ENCODE data around the gene PSMB4.

PSMB4 gene

DNA sequence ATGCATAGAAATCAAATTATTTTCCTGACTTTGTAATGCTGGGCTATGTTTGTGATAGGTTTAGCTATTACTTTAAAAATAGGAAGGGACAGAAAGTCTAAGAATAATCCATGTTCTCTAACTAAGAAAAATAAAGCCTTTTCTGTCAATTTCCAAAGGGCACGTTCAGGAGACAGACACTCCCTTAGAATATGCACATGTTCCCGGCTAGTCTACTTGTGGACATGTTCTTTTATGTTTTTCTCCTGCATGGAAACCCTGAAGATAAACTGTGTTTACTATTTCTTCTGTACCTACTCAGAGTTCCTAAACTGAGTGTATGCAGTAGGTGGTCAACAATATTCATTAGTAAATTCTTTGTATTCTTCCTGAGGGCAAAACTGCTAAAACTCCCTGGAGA is 12.5 kb downstream of the PSMB4 start (continued):
- TF ChIP-seq SNAI2 (CRISPR knock-in tag; IDR thresholded peaks at IDR 0.05): no peak
- no peak for TF ChIP-seq RARB (CRISPR knock-in tag; IDR thresholded peaks at IDR 0.05)
- no peak for TF ChIP-seq CREB5 (CRISPR knock-in tag; IDR thresholded peaks at IDR 0.05; ENCODE audit: low read depth)
- no peak for TF ChIP-seq ZC3H10 (CRISPR knock-in tag; IDR thresholded peaks at IDR 0.05)
- no peak for TF ChIP-seq BACH2 (CRISPR knock-in tag; IDR thresholded peaks at IDR 0.05; ENCODE audit: borderline replicate concordance)
- no peak for TF ChIP-seq OSR1 (CRISPR knock-in tag; IDR thresholded peaks at IDR 0.05)
- no peak for TF ChIP-seq TOX (CRISPR knock-in tag; IDR thresholded peaks at IDR 0.05; ENCODE audit: borderline replicate concordance)
- no peak for TF ChIP-seq GLIS3 (CRISPR knock-in tag; IDR thresholded peaks at IDR 0.05)

DNA sequence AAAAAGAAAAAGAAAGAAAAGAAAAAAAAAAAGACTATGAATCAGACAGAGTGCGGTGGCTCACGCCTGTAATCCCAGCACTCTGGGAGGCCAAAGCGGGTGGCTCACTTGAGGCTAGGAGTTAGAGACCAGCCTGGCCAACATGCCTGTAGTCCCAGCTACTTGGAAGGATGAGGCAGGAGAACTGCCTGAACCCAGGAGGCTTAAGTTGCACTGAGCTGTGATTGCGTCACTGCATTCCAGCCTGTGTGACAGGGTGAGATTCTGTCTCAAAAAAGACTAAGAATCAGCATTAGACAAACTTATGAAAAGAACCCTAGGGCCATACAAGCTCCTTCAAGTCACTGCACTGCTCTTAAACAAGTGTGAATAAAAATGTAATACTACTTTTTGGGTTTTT is 16.9 kb downstream of the PSMB4 start:
- ATAC-seq: no peak; the same call in 2 of the 3 replicates
- TF ChIP-seq ARNTL (CRISPR knock-in tag; IDR thresholded peaks at IDR 0.05; ENCODE audit: borderline replicate concordance, low read depth): no peak
- no peak for TF ChIP-seq ESRRG (CRISPR knock-in tag; IDR thresholded peaks at IDR 0.05)
- no peak for TF ChIP-seq ZFP30 (CRISPR knock-in tag; IDR thresholded peaks at IDR 0.05)
- no peak for TF ChIP-seq SNAI2 (CRISPR knock-in tag; IDR thresholded peaks at IDR 0.05)
- no peak for TF ChIP-seq ISL1 (CRISPR knock-in tag; IDR thresholded peaks at IDR 0.05)
- TF ChIP-seq RARB (CRISPR knock-in tag; IDR thresholded peaks at IDR 0.05): no peak
- no peak for TF ChIP-seq CSDC2 (CRISPR knock-in tag; IDR thresholded peaks at IDR 0.05)
- TF ChIP-seq ZNF8 (CRISPR knock-in tag; IDR thresholded peaks at IDR 0.05): no peak
- TF ChIP-seq OSR1 (CRISPR knock-in tag; IDR thresholded peaks at IDR 0.05): no peak
- no peak for TF ChIP-seq ZNF70 (CRISPR knock-in tag; IDR thresholded peaks at IDR 0.05)
- TF ChIP-seq TCF4 (CRISPR knock-in tag; IDR thresholded peaks at IDR 0.05; ENCODE audit: borderline replicate concordance): no peak
- TF ChIP-seq CSRNP3 (CRISPR knock-in tag; IDR thresholded peaks at IDR 0.05): no peak

- ATAC-seq: no peak
- TF ChIP-seq ZFP30 (CRISPR knock-in tag; IDR thresholded peaks at IDR 0.05): no peak
Measured at GRCh38 chr1:151418081-151418480, 18.7 kb downstream of the PSMB4 start.

GRCh38 chr1:151419819-151420218 is 20.4 kb downstream of the PSMB4 start:
- TF ChIP-seq CREB5 (CRISPR knock-in tag; IDR thresholded peaks at IDR 0.05; ENCODE audit: low read depth) (no peak), ARNTL (CRISPR knock-in tag; IDR thresholded peaks at IDR 0.05; ENCODE audit: borderline replicate concordance, low read depth) (no peak)
- ATAC-seq: no peak

DNA sequence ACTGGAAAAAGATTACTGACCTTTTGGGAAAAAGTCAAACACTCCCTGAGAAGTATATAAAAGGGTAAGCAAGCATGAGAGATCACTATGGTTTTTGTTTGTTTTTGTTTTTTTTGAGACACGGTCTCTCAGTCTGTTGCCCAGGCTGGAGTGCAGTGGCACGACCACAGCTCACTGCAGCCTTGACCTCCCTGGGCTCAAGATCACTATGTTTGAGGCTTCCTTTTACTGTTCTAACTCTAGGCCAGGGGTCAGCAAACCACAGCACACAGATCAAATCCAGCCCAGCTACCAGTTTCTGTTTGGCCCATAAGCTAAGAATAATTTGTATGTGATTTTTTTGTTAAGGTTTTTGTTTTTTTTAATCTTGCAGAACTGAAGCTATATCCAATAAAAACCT is 25.7 kb downstream of the PSMB4 start:
- TF ChIP-seq TSHZ2 (CRISPR knock-in tag; IDR thresholded peaks at IDR 0.05): no peak
- no peak for TF ChIP-seq ZNF70 (CRISPR knock-in tag; IDR thresholded peaks at IDR 0.05)
- TF ChIP-seq SNAI2 (CRISPR knock-in tag; IDR thresholded peaks at IDR 0.05): no peak
- TF ChIP-seq CREB5 (CRISPR knock-in tag; IDR thresholded peaks at IDR 0.05; ENCODE audit: low read depth): no peak
- no peak for TF ChIP-seq TOX (CRISPR knock-in tag; IDR thresholded peaks at IDR 0.05; ENCODE audit: borderline replicate concordance)
- no peak for TF ChIP-seq ARNTL (CRISPR knock-in tag; IDR thresholded peaks at IDR 0.05; ENCODE audit: borderline replicate concordance, low read depth)
- TF ChIP-seq RARB (CRISPR knock-in tag; IDR thresholded peaks at IDR 0.05): no peak
- TF ChIP-seq, protein P1, sequence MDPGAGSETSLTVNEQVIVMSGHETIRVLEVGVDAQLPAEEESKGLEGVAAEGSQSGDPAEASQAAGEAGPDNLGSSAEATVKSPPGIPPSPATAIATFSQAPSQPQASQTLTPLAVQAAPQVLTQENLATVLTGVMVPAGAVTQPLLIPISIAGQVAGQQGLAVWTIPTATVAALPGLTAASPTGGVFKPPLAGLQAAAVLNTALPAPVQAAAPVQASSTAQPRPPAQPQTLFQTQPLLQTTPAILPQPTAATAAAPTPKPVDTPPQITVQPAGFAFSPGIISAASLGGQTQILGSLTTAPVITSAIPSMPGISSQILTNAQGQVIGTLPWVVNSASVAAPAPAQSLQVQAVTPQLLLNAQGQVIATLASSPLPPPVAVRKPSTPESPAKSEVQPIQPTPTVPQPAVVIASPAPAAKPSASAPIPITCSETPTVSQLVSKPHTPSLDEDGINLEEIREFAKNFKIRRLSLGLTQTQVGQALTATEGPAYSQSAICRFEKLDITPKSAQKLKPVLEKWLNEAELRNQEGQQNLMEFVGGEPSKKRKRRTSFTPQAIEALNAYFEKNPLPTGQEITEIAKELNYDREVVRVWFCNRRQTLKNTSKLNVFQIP (CRISPR knock-in tag; IDR thresholded peaks at IDR 0.05; ENCODE audit: borderline replicate concordance, low read depth): no peak
- no peak for TF ChIP-seq ZNF565 (CRISPR knock-in tag; conservative IDR thresholded peaks at IDR 0.05; ENCODE audit: low read depth)
- TF ChIP-seq CSDC2 (CRISPR knock-in tag; IDR thresholded peaks at IDR 0.05): no peak
- no peak for TF ChIP-seq TCF4 (CRISPR knock-in tag; IDR thresholded peaks at IDR 0.05; ENCODE audit: borderline replicate concordance)
- no peak for TF ChIP-seq BACH2 (CRISPR knock-in tag; IDR thresholded peaks at IDR 0.05; ENCODE audit: borderline replicate concordance)
- no peak for TF ChIP-seq ZFP3 (CRISPR knock-in tag; IDR thresholded peaks at IDR 0.05)
- TF ChIP-seq ZNF8 (CRISPR knock-in tag; IDR thresholded peaks at IDR 0.05): no peak
- TF ChIP-seq ESRRG (CRISPR knock-in tag; IDR thresholded peaks at IDR 0.05): no peak
- no peak for TF ChIP-seq PATZ1 (CRISPR knock-in tag; IDR thresholded peaks at IDR 0.05; ENCODE audit: borderline replicate concordance)
- TF ChIP-seq GLIS3 (CRISPR knock-in tag; IDR thresholded peaks at IDR 0.05): no peak
- ATAC-seq: no peak
